ENCODE results near the gene PARP8.

DNA sequence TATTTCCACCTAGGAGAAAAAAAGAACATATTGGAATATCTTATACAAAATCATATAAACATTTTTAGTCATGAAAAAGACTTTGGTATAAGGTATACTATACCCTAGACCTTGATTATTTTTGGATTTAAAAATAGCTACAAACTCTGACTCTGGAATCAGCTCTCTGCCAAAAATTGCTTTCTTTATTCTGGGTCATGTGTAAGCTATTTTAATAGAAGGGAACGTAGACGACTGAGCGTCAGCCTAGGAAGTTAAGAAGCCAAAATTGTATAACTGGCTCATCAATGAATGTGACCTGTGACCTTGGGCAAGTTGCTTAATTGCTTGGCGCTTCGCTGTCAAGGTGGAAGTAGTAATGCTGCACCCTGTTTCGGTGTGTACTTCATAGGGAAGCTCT lies 157.1 kb downstream of the PARP8 start:
- TF ChIP-seq EZH2 (IDR thresholded peaks at IDR 0.05; ENCODE audit: low read depth, low read length, severe bottlenecking), result no peak
- no peak for TF ChIP-seq CTBP2 (IDR thresholded peaks at IDR 0.05; ENCODE audit: borderline replicate concordance, insufficient read depth, insufficient read length, low read length)
- TF ChIP-seq, protein P1, sequence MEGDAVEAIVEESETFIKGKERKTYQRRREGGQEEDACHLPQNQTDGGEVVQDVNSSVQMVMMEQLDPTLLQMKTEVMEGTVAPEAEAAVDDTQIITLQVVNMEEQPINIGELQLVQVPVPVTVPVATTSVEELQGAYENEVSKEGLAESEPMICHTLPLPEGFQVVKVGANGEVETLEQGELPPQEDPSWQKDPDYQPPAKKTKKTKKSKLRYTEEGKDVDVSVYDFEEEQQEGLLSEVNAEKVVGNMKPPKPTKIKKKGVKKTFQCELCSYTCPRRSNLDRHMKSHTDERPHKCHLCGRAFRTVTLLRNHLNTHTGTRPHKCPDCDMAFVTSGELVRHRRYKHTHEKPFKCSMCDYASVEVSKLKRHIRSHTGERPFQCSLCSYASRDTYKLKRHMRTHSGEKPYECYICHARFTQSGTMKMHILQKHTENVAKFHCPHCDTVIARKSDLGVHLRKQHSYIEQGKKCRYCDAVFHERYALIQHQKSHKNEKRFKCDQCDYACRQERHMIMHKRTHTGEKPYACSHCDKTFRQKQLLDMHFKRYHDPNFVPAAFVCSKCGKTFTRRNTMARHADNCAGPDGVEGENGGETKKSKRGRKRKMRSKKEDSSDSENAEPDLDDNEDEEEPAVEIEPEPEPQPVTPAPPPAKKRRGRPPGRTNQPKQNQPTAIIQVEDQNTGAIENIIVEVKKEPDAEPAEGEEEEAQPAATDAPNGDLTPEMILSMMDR (IDR thresholded peaks at IDR 0.05; ENCODE audit: control extremely low read depth in 1 of 3, insufficient read depth in 1 of 3, low read depth in 1 of 3, low read length in 3 of 3), result no peak
- TF ChIP-seq CHD2 (IDR thresholded peaks at IDR 0.05; ENCODE audit: low read length), result no peak

Measured in H1 (cell line).